ENCODE data around the gene IGFBPL1. TPM values are rescaled to one million over a fixed set of nuclear protein-coding genes. Genes with fewer than 3 reads are reported as not detected.

The IGFBPL1 gene
- total RNA-seq, 1 experiment from 2014 or later = 37.9 TPM

GRCh38 chr9:38390442-38390841 lies 33.8 kb downstream of the IGFBPL1 start:
- H3K9ac ChIP-seq (ENCODE audit: extremely low read depth, insufficient read length, low read length) = no peak overlapping the region
- no peak overlapping the region for H2BK5ac ChIP-seq (ENCODE audit: insufficient read length, low read length)
- no peak overlapping the region for H3K56ac ChIP-seq (ENCODE audit: insufficient read length, low read depth, low read length)
- peaks cover 10% of the 10 kb centered on the region for H3K23me2 ChIP-seq (ENCODE audit: insufficient read length, low read depth, low read length, poor library complexity, severe bottlenecking)
- no peak overlapping the region for H2BK20ac ChIP-seq (ENCODE audit: low read depth, low read length, poor library complexity, severe bottlenecking)
- H3K14ac ChIP-seq (ENCODE audit: insufficient read depth, low read length) = no peak overlapping the region
- no peak overlapping the region for H3K27ac ChIP-seq (ENCODE audit: insufficient read length, low read depth, low read length)
- no peak overlapping the region for H2AFZ ChIP-seq (ENCODE audit: low read length)
- no peak overlapping the region for H4K5ac ChIP-seq (ENCODE audit: insufficient read length, low read depth, low read length)
- H3K4ac ChIP-seq (ENCODE audit: low read depth, low read length) = no peak overlapping the region
- H2BK15ac ChIP-seq (ENCODE audit: low read depth, low read length) = no peak overlapping the region
- H3K79me2 ChIP-seq (ENCODE audit: insufficient read depth, low read length) = peaks cover 13% of the 10 kb centered on the region; the same call in 1 of the 2 replicates
- Mint-ChIP-seq H3K27ac (no peak overlapping the region), H3K4me1 (peaks cover 26 to 28% of the 10 kb centered on the region in 2 experiments), H3K4me3 (no peak overlapping the region), H3K27me3 (ENCODE audit: low read depth) (peaks cover 45% of the 10 kb centered on the region), H3K36me3 (ENCODE audit: insufficient read depth in 1 of 3, low read depth in 3 of 3) (peaks cover 10 to 14% (median 14%) of the 10 kb centered on the region in 3 experiments), H3K9me3 (peaks cover 1 to 3% of the 10 kb centered on the region in 2 experiments; a peak in 4 of 5 replicates)
- no peak overlapping the region for H4K91ac ChIP-seq (ENCODE audit: insufficient read length, low read depth, low read length)
- H3K18ac ChIP-seq (ENCODE audit: insufficient read length, low read depth, low read length) = no peak overlapping the region
- no peak overlapping the region for H3K23ac ChIP-seq (ENCODE audit: insufficient read length, low read depth, low read length)
- peaks cover 2% of the 10 kb centered on the region; the same call in 1 of the 2 replicates for H3K27me3 ChIP-seq (ENCODE audit: insufficient read depth, low read length)
- H3T11ph ChIP-seq (ENCODE audit: low read length) = no peak overlapping the region
- no peaks in the 10 kb centered on the region for H3K9me3 ChIP-seq (ENCODE audit: control insufficient read depth, low read depth, low read length)
- H2AK5ac ChIP-seq (ENCODE audit: insufficient read length, low read length) = no peak overlapping the region
- peaks cover 3% of the 10 kb centered on the region; the same call in 1 of the 2 replicates for H3K4me1 ChIP-seq (ENCODE audit: insufficient read depth, low read length)
- no peaks in the 10 kb centered on the region for H3K79me1 ChIP-seq (ENCODE audit: insufficient read depth, low read depth, low read length, poor library complexity, severe bottlenecking)
- DNase-seq = no peak
- no peak overlapping the region for H2BK120ac ChIP-seq (ENCODE audit: low read depth, low read length, poor library complexity, severe bottlenecking)
- no peaks in the 10 kb centered on the region for H4K20me1 ChIP-seq (ENCODE audit: control insufficient read depth, insufficient read depth, insufficient read length)
- no CpG with 5 or more reads among the region's 1 CpG for WGBS (ENCODE audit: extremely low coverage, insufficient read length, low lambda C conversion rate)
- no peak for TF ChIP-seq CTCF (conservative IDR thresholded peaks at IDR 0.05)
- H4K8ac ChIP-seq (replicated peaks; ENCODE audit: insufficient read length, low read depth, low read length) = no peak overlapping the region
- no peak overlapping the region for H2BK12ac ChIP-seq (ENCODE audit: insufficient read length, low read depth, low read length)
- H3K4me2 ChIP-seq (ENCODE audit: insufficient read depth, insufficient read length, low read length) = no peak overlapping the region
